GM12873 (cell line): ENCODE measurements around the gene CHRM4.
A peak's percentile ranks its signal among the peaks of the same experiment; 100 is the strongest.

Source experiments
- CTCF ChIP-seq: IDR thresholded peaks from 2 replicates; pipeline ENCODE4 v1.5.1; 2012; ENCODE audit warnings: low read depth, mild to moderate bottlenecking, moderate library complexity, low read length, control low read depth; ENCODE audit not compliant: insufficient read depth; ENCODE audit errors: missing control alignments

The CHRM4 gene

DNA sequence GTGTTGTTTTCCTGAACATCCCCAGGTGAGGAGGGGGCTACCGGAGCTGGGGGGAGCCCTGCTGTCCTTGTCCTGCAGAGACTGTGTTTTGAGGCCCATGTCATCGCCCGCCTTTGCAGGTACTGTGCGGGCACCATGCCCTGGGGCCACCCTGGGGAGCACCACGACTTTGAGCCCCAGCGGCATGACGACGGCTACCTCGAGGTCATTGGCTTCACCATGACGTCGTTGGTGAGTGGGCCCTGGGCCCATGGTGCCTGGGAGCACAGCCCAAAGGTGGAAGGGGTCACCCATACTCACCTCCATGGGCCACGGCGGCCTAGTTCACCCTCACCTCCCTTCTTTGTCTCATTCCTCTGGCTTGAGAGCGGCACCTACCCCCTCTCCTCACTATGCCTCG, 16.8 kb downstream of the CHRM4 start:
- no peak for TF ChIP-seq CTCF

DNA sequence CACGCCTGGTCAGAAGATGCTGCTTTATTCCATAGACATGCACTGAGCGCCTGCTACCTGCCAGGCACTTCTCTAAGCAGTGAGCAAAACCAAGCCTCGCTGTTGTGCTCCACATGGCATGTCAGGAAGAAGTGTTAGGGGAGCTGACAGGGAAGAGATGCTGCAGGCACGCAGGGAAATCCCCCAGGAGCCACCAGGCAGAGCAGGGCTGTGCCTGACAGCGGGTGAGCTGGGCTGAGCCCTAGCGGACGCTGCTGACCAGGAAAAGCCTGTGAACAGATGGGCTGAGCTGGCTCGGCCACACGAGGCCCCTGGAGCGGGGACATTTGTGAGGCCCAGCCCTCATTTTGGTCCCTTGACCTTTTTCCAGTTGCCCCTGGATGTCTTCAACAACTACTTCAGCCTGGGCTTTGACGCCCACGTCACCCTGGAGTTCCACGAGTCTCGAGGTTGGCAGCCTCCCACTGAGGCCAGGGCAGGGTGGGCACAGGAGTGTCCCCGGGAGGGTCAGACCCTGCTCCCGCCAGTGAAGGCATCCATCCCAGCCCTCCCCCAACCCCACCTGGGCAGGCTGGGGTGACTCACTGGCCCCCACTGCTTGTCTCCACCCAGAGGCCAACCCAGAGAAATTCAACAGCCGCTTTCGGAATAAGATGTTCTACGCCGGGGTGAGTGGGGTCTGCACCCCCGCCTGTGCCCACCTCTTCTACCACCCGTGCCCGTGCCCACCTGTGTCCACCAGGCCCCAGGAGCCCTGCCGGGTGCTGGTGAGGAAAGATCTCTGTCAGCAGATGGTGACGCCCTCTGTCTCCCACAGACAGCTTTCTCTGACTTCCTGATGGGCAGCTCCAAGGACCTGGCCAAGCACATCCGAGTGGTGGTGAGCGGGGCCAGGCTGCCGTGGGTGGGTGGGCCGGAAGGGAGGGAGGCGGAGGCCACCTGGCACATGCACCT, 17.5 kb downstream of the CHRM4 start:
- no peak for TF ChIP-seq CTCF

- TF ChIP-seq CTCF: no peak
These were observed 19.5 kb downstream of the CHRM4 start for GRCh38 chr11:46372086-46372485.

DNA sequence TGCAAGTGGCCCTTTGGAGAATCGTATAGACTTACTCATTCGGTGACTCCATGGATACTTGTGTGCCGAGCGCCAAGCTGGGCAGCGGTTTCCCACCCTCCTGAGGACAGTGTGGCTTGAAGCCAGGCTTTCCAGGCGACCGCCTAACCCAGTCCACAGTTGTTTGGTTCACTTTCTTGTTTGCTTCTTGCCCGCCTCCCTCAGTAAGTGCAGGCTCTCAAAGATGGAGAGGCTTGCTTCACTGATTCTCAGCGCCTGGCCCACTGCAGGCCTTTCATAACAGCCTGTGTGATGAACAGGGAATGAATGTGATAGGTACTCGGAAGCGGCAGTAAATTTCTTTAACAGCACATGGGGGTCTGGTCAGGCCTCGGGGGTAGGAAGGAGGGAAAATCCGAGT, 21.3 kb downstream of the CHRM4 start:
- no peak for TF ChIP-seq CTCF

- peak; percentile 98 for TF ChIP-seq CTCF
These were observed 22.0 kb downstream of the CHRM4 start for GRCh38 chr11:46369458-46370152.

DNA sequence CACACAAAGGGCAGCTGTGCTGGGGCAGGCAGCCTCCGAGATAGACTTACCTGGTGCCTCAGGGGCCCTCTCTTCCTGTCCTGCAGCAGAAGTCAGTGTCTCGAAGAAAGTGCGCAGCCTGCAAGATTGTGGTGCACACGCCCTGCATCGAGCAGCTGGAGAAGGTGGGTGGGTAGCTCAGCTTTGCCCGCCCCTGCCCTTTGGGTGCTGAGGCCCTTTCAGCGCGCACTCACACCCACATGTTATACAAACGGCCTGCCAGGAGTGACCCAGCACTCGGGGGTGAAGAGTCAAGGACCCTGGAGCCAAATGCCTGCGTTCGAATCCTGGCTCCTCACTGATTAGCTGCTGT, 23.7 kb downstream of the CHRM4 start:
- TF ChIP-seq CTCF: no peak

DNA sequence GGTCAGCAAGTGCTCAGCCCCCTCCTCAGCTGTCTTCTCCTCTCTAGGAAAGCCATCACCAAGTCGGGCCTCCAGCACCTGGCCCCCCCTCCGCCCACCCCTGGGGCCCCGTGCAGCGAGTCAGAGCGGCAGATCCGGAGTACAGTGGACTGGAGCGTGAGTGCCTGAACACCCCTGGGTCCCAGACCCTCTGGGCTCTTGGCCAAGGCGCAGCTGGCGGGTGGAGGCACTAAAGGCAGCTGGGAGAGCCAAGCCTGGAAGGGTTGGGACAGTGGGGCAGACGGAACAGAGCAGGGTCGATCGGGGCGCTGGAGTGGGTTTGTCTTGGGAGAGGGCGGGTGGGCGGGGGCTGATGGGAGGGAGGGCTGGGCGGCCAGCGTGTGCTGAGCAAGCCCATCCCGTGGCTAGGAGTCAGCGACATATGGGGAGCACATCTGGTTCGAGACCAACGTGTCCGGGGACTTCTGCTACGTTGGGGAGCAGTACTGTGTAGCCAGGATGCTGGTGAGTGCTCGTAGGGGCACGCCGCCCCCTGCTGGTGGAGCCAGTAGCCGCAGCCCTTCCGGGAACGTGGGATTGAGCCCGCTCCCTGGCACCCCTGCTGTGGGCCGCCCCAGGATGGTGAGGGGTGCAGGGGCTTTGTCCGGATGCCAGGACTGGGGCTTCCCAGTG, 24.2 kb downstream of the CHRM4 start:
- peak; percentile 89 for TF ChIP-seq CTCF
